ENCODE results near the gene DERA.
"Not testable (repeated sequence)": the region's sequence is repeated elsewhere in the genome, so short reads cannot be mapped to it uniquely, and the experiment has no call there.

Gene DERA

DNA sequence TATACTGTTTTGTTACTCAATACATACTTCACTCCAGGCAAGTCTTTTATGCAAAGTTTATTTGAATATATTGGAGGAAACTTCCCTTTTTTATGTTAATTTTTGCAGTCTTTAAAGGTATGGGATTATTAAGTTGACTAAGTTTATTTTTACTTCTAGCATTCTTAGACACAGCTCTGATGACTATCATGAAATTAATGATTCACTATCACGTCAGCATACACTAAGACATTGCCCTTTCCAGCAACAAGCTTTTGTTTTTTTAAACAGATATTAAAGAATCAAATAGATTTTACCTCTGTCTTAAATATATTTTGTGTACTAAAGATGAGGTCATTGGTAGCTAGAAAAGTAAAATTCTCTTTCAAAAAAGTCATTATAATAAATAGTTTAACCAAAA is 52.1 kb downstream of the DERA start:
- no peak for DNase-seq

DNA sequence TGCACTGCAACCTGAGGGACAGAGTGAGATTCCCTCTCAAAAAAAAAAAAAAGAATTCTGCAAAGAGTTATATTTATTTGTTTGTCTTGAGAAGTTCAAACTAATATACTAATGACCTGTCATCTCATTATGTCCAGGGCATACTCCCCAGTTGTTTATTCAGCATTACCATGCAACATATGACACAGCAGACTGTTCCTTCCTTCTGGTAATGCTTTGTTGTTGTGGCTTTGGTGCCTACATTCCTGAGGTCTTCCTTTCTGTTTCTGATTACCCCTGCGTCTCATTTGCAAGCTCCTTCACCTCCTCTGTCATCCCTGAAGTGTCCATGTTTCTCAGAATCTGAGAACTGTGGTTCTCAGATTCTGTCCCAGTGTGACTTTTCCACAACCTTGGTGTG is 55.3 kb downstream of the DERA start:
- DNase-seq = no peak

DNA sequence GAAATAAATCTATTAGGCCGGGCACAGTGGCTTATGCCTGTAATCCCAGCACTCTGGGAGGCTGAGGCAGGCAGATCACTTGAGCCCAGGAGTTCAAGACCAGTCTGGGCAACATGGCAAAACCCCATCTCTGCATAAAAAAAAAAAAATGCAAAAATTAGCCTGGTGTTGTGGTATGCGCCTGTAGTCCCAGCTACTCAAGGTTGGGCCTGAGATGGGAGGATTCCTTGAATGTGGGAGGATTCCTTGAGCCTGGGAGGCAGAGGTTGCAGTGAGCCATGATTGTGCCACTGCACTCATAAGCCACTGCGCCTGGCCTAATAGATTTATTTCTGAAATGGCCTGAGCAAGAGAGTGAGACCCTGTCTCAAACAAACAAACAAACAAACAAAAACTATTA is 55.9 kb downstream of the DERA start:
- DNase-seq = not testable (repeated sequence)

- no peak for DNase-seq
Measured at GRCh38 chr12:15971211-15971610, 60.1 kb downstream of the DERA start.

DNA sequence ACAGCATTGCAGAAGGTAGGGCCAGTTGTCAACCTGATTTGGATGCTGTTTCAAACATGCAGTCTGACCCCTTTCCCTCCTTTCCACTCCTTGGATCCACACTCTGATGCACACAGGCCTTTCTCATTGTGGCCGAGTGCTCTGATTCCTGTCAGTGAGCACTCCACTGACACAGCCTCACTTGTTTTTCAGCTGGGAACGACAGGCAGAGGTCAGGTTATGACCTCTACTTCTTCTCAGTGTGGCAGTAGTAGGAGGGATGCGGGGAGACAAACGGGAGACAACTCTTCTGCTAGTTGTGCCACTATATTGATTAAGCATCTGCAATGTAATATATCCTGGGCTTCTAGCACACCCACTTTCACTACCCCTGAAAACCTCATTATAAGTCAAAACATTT is 61.8 kb downstream of the DERA start:
- no peak for DNase-seq

- DNase-seq = no peak
Measured at GRCh38 chr12:15977999-15978951, 67.1 kb downstream of the DERA start.

DNA sequence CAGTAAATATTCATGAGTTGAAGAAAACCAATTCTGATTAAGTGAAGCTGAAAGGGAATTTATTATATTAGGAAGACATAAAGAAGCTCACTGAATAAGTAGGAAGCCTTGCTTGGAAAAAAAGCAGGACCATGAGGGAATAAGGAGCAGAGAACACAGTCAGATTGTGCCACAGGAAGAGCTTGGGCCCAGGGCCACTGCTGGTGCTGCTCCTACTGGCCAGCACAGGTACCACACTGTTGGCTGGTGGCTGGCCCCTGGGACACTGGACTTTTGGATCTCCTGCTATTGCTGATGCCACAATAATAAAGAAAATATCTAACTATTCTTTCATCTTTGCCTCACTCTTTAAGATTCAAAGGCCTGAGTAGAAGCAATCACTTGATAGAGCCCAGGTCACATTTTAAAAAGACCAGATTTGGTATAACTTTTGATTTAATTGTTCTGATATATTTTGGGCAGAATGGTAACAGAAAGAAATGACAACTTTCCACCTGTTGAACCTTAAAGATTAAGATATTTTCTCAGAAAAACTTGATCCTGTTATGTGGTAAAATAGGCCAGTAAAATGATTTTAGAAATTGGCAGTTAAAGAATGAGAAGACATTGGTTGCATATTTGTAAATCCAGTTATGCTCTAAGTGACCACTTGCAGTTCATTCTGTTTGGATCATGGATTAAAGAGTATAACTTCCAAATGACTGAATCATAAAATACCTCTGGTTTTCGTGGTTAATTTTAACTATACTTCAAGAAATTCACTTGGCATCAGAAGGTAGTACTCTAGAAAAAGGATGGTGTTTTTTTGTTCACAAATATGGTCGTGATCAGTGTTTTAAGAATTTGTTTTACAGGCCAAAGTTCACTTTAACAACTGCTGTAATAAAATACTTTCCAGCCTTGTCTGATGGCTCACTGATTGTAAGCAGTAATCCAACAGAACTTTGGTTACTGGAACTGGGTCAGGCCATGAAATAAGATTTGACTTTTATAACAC is 68.3 kb downstream of the DERA start:
- DNase-seq = no peak

DNA sequence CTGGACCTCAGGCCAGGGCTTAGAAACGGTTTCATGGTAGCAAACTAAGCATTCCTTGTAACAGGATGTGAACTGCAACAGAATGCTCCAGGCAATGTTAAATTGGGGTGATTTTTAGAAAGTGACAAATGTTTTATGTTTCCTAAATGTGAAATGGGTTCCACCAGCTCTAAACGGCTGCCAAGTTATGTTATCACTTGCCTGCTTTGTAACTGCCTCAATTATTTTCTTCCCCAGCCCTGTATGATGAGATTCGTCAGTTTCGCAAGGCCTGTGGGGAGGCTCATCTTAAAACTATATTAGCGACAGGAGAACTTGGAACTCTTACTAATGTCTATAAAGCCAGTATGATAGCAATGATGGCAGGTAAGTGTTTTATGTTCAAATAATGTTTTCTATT is 70.9 kb downstream of the DERA start:
- no peak for DNase-seq

GRCh38 chr12:15982471-15982870 is 71.3 kb downstream of the DERA start:
- DNase-seq = peak in 1 of 51 donors; percentile 19

DNA sequence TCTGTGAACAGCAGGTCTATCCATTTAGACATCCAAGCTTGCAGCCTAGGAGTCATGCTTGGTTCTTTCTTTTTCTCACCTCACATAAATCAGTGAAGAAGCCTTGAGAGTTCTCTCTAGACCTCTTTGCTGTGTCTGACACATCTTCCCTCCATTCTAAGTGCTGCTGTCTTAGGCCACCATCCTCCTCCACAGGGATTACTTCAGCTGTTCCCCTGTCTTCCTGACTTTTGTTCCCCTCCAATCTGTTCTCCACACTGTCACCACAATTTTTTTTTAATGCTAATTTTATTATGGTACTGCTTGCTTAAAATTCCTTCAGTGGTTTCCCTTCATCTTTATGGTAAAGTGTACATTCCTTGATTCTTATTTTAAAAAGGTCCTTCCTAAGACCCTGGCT is 71.8 kb downstream of the DERA start:
- DNase-seq = no peak

- DNase-seq = no peak
Measured at GRCh38 chr12:15984097-15984800, 73.1 kb downstream of the DERA start.

- DNase-seq = no peak
Measured at GRCh38 chr12:15984963-15985362, 73.8 kb downstream of the DERA start.

GRCh38 chr12:15987696-15988095 is 76.6 kb downstream of the DERA start:
- DNase-seq = peak in 18 of 51 donors; percentile 2 to 37 (median 14)

DNA sequence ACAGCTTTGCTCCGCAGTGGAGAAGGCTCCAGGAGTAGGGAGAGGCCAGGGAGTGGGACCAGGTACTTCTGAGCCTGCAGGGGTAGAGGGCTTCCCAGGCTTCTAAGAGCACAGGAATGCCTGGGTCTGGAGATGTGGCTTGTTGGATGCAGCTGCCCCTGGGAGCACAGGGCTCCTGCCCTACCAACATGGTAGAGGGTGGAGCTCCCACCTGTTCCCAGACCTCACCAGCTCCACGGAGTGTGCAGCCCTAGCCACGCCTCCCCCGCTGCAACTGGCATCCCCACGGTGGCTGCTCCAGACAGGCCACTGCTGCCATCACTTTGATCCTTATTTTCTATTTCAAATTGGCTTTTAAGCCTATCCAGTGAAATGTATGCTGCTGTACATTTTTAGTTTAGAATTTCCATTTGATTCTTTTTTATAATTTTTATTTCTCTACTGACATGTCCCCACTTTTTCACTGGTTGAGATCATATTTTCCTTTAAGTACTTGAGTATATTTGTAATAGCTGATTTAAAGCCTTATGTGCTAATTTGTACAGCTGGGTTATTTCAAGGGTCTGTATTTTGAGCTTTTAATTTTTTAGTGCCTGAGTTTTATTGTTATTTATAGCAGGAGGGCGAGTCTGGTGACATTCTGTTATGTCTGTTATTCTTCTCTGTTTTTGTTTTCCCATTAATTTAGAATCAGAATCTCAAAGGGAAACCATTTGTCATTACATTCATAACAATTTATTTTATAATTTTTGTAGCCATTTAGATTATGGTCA is 78.0 kb downstream of the DERA start:
- DNase-seq = no peak

DNA sequence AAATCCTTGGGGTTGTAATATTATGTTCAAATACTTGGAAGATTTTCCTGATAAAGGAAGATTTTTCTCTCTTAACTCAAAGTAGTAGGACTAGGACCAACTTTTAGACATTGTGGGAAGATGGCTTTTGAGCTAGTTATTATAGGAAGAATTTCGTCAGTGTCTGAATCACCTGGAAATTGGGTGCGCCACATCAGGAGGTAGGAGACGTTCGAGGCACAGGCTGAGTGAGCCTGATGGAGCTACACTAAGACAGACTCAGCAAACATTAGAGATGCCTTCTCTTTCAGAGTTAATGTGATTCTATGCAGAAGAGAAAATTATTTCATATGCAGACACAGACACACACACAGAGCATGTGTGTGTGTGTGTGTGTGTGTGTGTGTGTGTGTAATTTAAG is 84.7 kb downstream of the DERA start:
- DNase-seq = no peak

GRCh38 chr12:15996254-15996653 is 85.1 kb downstream of the DERA start:
- peak in 2 of 51 donors; percentile 5 to 13 for DNase-seq

GRCh38 chr12:15996948-15997347 is 85.8 kb downstream of the DERA start:
- no peak for DNase-seq

- DNase-seq = no peak
Measured at GRCh38 chr12:15997910-15998309, 86.8 kb downstream of the DERA start.

DNA sequence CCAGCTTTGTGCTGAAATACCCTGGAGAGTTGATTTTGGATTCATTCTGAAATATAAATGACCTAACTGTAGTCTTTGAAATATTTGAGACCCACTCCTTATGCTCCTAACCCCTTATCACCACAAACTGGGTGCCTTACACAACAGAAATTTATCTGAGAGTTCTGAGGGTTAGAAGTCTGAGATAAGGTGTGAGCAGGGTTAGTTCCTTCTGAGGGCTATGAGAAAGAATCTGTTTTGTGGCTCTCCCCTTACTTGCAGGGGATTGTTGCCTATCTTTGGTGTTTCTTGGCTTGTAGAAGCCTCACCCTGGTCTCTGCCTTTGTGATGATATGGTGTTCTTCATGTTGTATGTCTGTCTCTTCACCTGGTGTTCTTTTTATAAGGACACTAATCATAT is 91.7 kb downstream of the DERA start:
- DNase-seq = no peak

GRCh38 chr12:16003460-16003859 is 92.3 kb downstream of the DERA start:
- no peak for DNase-seq

GRCh38 chr12:16006752-16007151 is 95.6 kb downstream of the DERA start:
- no peak for DNase-seq

Data from hypothalamus (tissue), 51 donors.